ENCODE results near the gene SMARCD1.

SMARCD1 gene

DNA sequence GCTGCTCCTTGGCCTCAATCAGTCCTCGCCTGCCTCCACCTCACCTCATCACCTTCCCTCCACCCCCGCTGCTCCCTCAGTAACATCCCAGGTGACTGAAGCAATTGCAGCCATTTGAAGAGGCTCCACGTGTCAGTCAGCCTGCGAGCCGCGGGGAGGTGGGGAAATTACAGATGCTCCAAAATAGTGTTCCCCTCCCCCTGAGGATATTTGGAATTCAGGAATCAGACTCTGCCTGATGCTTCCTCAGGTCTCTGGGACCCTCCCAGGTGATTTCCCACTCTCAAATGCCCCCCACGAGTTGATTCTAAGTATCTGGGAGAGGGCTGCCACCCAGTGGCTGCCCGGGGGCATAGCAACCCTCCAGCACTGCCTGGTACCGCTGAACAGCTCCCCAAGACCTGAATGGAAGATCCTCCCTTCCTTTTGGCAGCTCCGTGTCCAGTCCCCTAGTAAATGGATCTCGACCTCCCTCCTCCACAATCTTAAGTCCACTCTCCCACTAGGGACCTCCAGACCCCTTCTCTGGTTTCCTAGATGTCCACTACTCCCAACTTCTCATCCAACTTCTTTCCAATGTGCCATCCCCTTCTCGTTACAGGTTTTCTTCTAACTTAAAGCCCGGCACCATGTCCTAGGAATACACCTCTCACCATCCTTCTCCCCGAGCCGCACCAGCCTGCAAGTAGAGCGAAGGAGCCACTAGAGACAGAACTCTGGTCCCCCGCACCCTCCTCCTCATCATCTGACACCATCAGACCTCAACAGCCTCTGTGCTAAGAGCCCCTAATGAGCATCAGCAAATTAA is 29.1 kb upstream of the SMARCD1 start:
- Histone ChIP-seq H3K4me3 (no peak overlapping the region), H3K27ac (no peak overlapping the region)

DNA sequence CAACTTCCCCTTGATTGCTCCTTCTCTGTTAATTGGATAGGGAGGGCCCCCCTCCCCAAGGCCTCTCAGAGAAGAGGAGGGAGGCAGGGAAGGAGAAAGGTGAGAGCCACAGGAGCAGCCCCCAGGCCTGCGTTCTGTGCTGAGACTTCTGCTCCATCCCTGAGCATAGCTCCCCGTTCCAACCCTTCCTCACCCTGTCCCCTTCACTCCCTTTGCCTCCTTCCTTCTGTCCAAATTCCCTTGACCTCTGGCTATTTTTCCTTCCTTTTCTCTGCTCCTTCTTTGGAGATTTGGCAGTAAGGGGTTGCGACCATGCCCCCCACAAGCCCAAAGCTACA is 28.5 kb upstream of the SMARCD1 start:
- H3K4me3 ChIP-seq: peak overlapping the region in 2 of 7 experiments; percentile 46 to 50
- H3K27ac ChIP-seq: no peak overlapping the region

DNA sequence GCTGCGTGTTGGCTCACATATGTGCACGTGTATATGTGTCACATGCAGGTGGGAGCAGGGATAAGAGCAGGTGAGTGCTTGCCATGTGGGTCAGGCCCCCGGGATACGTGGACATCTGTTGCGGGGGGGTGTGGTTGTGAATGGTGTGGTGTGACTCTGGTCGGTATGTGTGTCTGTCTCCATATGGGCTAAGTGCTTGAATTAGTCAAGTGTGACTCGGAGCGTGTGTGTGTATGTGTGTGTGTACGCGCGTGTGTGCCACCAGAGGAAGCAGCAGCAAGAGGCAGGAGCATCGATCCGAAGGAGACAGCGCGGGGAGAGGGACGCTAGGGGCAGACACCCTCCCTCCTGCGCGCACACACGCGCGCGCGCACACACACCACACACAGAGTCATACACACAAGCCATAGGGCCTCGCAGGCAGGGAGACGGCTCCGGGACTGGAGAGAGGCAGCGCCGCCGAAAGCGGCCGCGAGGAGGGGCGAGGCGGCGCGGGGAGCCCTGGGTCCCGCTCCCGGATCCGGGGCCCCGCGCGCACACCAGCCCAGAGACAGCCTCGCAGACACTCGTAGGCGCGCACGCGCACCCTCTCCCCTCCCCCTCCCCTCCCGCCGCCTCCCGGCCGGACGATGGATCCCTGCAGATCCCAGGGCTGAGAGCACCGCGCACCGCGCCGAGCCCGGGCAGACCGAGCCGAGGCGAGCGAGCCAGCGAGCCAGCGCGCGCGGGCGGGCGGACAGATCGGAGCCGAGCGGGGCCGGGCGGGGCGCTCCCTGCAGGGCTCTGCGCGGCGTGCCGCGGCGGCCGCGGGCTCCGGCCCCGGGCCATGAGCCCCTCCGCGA is 27.9 kb upstream of the SMARCD1 start, which contains the start of gene ASIC1:
Gene ASIC1, plus strand, starts transcription at position 597 of the 842 bp plus-strand sequence. CDS start 1,171 bp downstream, outside the sequence.
- H3K27ac ChIP-seq: peak within 1 kb of the TSS in 5 of 21 experiments; percentile 12 to 45 (median 27)

DNA sequence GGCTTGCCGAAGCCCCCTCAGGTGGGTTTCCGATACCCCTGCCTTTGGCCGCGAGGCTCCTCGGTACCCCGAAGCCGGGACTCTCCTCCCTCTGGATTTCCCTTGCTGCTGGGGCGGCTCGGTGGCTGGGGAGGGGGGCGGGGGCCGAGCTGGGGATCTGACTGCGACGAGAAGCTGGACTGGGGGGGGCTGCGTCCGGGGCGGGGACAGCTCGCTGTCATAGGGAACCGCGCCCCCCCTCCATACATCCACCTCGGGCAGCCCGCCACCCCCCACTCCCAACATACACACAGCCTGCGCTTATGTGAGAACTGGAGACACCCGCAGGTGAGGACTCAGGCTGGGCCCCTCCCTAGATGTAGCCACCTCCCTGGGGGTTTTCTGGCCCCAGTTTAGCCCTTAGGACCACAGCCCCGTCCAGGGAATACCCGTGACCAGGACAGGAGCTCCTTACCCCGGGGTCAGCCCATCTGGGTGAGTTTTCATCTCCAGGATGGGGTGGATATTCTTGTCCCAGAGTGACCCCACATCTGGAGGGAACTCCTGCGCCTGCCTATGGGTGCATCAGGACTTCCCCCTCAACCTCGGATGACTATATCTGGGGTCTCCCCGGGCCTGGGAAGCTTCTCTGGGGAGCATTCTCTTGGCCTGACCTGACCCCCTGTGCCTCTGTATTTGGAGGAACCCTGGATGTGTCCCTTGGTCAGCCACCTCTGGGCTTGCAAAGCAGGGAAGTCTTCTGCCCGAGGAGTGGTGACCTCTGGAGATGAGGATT is 27.1 kb upstream of the SMARCD1 start:
- Histone ChIP-seq H3K4me3 (peak overlapping the region; percentile 46 to 63 (median 56)), H3K27ac (peak overlapping the region in 1 of 21 experiments; percentile 15)

More for the DNA sequence above, 27.9 kb upstream of the SMARCD1 start, which contains the start of gene ASIC1:
- peak within 1 kb of the TSS; percentile 46 to 63 (median 56) for H3K4me3 ChIP-seq

GRCh38 chr12:50058743-50059312 is 26.3 kb upstream of the SMARCD1 start:
- Histone ChIP-seq H3K27ac (no peak overlapping the region), H3K4me3 (no peak overlapping the region)

GRCh38 chr12:50059440-50060119 is 25.6 kb upstream of the SMARCD1 start:
- no peak overlapping the region for H3K27ac ChIP-seq
- no peak overlapping the region for H3K4me3 ChIP-seq

DNA sequence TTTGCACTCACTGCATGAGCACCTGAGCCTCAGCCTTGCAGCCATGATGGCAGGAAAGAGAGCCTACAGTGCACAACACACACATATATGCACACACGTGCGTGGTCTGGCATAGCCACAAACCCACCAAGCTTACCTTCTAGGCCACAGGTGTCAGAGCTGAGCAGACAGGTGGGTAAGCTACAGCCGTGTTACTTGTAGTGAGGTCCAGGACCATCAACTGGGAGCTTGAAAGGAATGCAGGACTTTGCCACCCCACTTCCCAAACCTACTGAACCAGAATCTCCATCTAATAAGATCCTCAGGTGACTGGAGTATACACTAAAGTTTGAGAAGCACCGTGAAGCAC is 25.0 kb upstream of the SMARCD1 start:
- Histone ChIP-seq H3K4me3 (no peak overlapping the region), H3K27ac (no peak overlapping the region)

DNA sequence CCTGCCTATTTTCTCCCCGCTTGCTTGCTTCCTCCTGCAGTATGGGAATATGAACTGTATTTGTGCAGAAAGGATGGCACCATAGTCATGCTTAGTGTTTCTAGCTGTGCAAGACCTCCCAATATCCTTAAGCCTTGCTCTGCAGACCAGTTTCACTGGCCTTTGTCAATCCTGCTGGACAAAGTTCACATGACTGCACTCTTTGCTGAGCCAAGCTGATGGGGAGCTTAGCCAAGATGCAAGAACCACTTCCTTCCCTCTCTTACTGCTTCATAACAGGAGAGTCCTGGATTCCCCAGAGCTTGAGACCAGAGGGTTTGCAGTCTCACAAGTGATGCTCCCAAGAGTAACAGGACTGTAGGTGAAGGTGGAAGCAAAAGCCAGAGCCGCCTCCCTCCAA is 24.0 kb upstream of the SMARCD1 start:
- Histone ChIP-seq H3K4me3 (no peak overlapping the region), H3K27ac (no peak overlapping the region)

GRCh38 chr12:50061946-50062686 is 23.0 kb upstream of the SMARCD1 start:
- Histone ChIP-seq H3K4me3 (no peak overlapping the region), H3K27ac (no peak overlapping the region)

- Histone ChIP-seq H3K4me3 (no peak overlapping the region), H3K27ac (no peak overlapping the region)
These were observed 22.2 kb upstream of the SMARCD1 start for GRCh38 chr12:50062728-50063460.

DNA sequence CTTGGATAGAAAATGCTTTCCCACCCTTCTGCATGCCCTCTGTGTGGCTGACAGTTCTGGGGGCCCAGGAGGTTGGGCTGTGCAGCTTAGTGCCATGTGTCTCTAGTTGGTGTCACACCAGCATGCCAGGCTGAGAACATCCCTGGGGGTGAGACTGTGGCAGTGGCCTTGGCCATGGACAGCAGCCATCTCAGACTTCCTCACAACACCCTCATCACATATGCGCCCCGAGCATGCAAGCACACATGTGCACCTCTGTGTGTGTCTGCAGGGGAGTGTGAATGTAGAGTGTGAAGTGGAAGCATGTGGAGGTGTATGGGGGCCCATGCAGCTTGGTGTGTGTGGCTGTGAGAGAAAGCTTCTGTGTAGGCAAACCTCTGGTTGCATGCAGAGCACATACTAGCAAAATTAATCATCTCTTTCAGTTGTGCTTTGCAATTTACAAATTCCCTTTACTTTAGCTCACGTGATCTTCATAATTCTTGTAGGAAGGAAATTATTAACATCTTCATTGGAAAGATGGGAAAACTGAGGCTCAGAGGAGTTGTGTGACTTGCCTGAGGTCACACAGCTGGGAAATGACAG is 19.3 kb upstream of the SMARCD1 start:
- no peak overlapping the region for H3K4me3 ChIP-seq
- H3K27ac ChIP-seq: no peak overlapping the region

DNA sequence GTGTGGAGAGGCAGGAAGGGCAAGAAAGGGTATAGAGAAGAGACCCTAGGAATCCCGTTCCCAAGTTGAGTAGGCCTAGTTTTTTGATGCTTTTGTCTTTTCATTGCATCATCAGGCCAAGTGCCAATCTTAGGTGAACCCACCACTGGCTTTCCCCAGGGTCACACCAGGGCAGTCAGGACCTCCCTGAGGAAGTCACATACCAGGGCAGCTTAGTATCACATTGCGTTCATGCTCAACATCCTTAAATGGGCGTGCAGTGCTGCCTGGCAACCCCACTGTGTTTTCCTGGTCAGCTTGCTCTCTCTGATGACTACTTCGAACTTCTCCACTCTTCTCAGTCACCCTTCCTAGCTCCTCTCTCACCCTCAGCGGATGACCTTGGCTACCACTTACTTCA is 18.7 kb upstream of the SMARCD1 start:
- Histone ChIP-seq H3K27ac (no peak overlapping the region), H3K4me3 (no peak overlapping the region)

GRCh38 chr12:50069069-50069468 is 16.1 kb upstream of the SMARCD1 start:
- Histone ChIP-seq H3K4me3 (no peak overlapping the region), H3K27ac (no peak overlapping the region)

DNA sequence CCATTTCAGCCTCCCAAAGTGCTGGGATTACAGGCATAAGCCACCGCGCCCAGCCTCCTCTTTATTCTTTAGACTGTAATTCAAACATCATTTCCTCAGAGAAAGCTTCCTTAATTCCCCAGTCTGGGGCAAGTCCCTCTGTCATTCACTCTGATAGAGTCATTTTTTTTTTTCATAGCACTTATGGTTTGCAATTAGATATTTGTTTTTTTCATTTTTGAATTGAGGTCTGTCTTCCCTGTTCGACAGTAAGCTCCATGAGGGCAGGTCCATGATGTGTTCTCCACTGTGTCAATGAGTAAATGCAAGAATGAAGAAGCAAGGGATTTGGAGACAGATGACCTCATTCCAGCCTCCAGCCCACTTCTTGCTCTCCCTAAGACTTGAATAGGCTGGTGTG is 15.6 kb upstream of the SMARCD1 start:
- H3K4me3 ChIP-seq: no peak overlapping the region
- H3K27ac ChIP-seq: no peak overlapping the region

DNA sequence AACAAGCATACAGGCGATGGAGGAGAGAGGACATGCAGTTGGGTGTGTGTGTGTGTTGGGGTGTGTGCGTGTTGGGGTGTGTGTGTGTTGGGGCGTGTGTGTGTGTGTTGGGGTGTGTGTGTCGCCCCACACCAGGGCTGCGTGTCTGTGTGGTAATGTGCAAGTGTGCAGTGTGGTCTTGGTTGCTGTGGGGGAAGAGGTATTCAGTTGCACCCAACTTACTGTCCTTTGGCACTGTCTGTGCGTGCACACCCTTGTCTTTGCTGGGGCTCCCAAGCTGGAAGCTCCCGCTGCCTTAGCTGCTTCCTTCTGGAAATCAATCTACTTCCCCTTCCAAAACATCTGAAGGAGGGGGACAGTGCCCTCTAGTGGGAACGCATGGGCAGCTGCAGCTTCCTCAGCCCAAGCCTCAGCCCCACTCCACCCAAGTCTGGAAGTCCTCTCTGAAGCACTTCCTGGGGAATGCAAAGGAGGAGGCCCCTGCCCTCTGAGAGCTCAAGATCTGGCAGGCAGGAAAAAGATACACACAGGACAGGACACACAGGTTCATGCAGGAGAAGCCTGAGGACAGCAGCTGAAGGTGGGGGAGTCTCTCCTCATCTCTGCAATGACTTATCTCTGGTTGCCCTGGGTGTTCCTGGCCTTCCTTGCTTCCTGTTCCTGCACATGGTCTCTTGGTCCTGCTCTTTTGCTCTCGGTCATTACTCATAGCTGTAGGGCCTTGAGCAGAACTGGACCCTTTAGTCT is 14.7 kb upstream of the SMARCD1 start:
- Histone ChIP-seq H3K4me3 (no peak overlapping the region), H3K27ac (no peak overlapping the region)

GRCh38 chr12:50072198-50072907 is 12.8 kb upstream of the SMARCD1 start:
- Histone ChIP-seq H3K4me3 (no peak overlapping the region), H3K27ac (no peak overlapping the region)

Measured in skin epidermis (tissue), 12 donors.